Thoracic aorta (tissue), 2 donors: ENCODE results near the gene PLCXD3. TPM values are rescaled to one million over a fixed set of nuclear protein-coding genes. Genes with fewer than 3 reads are reported as not detected.

Experiments used
- ATAC-seq: fragments of 150-250 bp; one replicate; pipeline ENCODE4 v1.8.0; 2017; ENCODE audit warnings: low read depth; ENCODE audit not compliant: insufficient number of reproducible peaks, low FRiP score
- DNase-seq: peaks from one replicate; pipeline ENCODE4 v3.0.0-alpha.2; 2020; ENCODE audit warnings: low spot score
- H3K27ac ChIP-seq, 2 donors: fragments of 200-600 bp; sonication (generic); 1 replicate in 1 of 2; 2 replicates in 1 of 2; pipeline ENCODE4 v1.5.1; 2016; ENCODE audit warnings: mild to moderate bottlenecking in 2 of 2, moderate library complexity in 2 of 2
- H3K27me3 ChIP-seq: fragments of 200-600 bp; sonication (generic); replicated peaks from 2 replicates; pipeline ENCODE4 v1.6.0; 2016; ENCODE audit warnings: mild to moderate bottlenecking; ENCODE audit not compliant: insufficient read depth
- H3K36me3 ChIP-seq: fragments of 200-600 bp; sonication (generic); one replicate; pipeline ENCODE4 v1.5.1; 2016
- H3K4me1 ChIP-seq, 2 donors: fragments of 200-600 bp; sonication (generic); 1 replicate in 1 of 2; 2 replicates in 1 of 2; pipeline versions ENCODE4 v1.5.1 to v1.6.0; 2016; ENCODE audit warnings: low read depth in 2 of 2, mild to moderate bottlenecking in 1 of 2; ENCODE audit not compliant: control insufficient read depth in 1 of 2
- H3K4me3 ChIP-seq: fragments of 200-600 bp; sonication (generic); 2 replicates; pipeline ENCODE4 v1.5.1; 2016; ENCODE audit warnings: mild to moderate bottlenecking
- H3K9me3 ChIP-seq: fragments of 200-600 bp; sonication (generic); 2 replicates; pipeline ENCODE4 v1.5.1; 2016
- CTCF ChIP-seq: fragments of 200-600 bp; sonication (generic); IDR thresholded peaks from one replicate; pipeline ENCODE4 v1.5.1; 2019; ENCODE audit warnings: antibody characterized with exemption
- total RNA-seq, 2 donors: library from RNA; depleted of rRNA; stranded (reverse); fragments of >200 nt; gene quantifications; one replicate each; pipeline versions ENCODE4 v1.1.0 to v1.2.3, GENCODE V29; 2016

The PLCXD3 gene
- total RNA-seq, 2 donors from 2014 or later, result 4.3 to 5.9 TPM

GRCh38 chr5:41264019-41264418 is 246.4 kb downstream of the PLCXD3 start:
- Histone ChIP-seq H3K27me3 (no peaks in the 10 kb centered on the region), H3K9me3 (no peaks in the 10 kb centered on the region), H3K4me3 (no peak overlapping the region), H3K27ac (no peak overlapping the region), H3K4me1 (no peaks in the 10 kb centered on the region), H3K36me3 (no peaks in the 10 kb centered on the region)
- TF ChIP-seq CTCF, result no peak
- DNase-seq (no peak), ATAC-seq (no peak)

- no peak for DNase-seq
- H3K4me3 ChIP-seq, result no peak overlapping the region
- TF ChIP-seq CTCF, result no peak
- H3K4me1 ChIP-seq, result no peaks in the 10 kb centered on the region
- no peaks in the 10 kb centered on the region for H3K27me3 ChIP-seq
- no peaks in the 10 kb centered on the region for H3K36me3 ChIP-seq
- H3K27ac ChIP-seq, result no peak overlapping the region
- no peaks in the 10 kb centered on the region for H3K9me3 ChIP-seq
- ATAC-seq, result no peak
Measured at GRCh38 chr5:41263335-41263734, 247.1 kb downstream of the PLCXD3 start.
